Upper lobe of right lung (tissue), 1 donor: ENCODE measurements around the gene GNGT2. TPM values are rescaled to one million over a fixed set of nuclear protein-coding genes. Genes with fewer than 3 reads are reported as not detected.

Experiments used
- ATAC-seq: fragments of 200-7000 bp; cut with Tn5 transposase; one replicate; pipeline ENCODE4 v1.9.1; 2020; ENCODE audit warnings: mild to moderate bottlenecking, moderate library complexity
- DNase-seq: peaks from one replicate; pipeline ENCODE4 v3.0.0-alpha.2; 2020
- H3K27ac ChIP-seq: fragments of 200-600 bp; one replicate; pipeline ENCODE4 v1.8.0; 2022
- H3K27me3 ChIP-seq: fragments of 200-600 bp; one replicate; pipeline ENCODE4 v1.8.0; 2022; ENCODE audit warnings: mild to moderate bottlenecking
- H3K36me3 ChIP-seq: fragments of 200-600 bp; one replicate; pipeline ENCODE4 v1.8.0; 2022
- H3K4me1 ChIP-seq: fragments of 200-600 bp; one replicate; pipeline ENCODE4 v1.8.0; 2022
- H3K4me3 ChIP-seq: fragments of 200-600 bp; one replicate; pipeline ENCODE4 v1.8.0; 2022; ENCODE audit warnings: mild to moderate bottlenecking
- H3K9me3 ChIP-seq: fragments of 200-600 bp; one replicate; pipeline ENCODE4 v1.8.0; 2022
- intact Hi-C: fragments of 100-400 bp; cut with DNase I; formaldehyde crosslinking; loops from one replicate; pipeline ENCODE4 v1.11.0; 2022
- total RNA-seq: library from RNA; stranded (reverse); fragmentation: NEBNext Ultra II Directional; extraction: Animal tissue kit (Norgen Biotek cat#: 25700); gene quantifications from one replicate; pipeline ENCODE4 v1.2.1, GENCODE V29; 2021
- TF ChIP-seq, protein P1 (sequence below): fragments of 200-600 bp; IDR thresholded peaks from one replicate; pipeline ENCODE4 v1.8.0; 2022; ENCODE audit warnings: antibody characterized with exemption
- donor health status: DM: no; HTN: yes; CAD: no; lungs with severe emphysema.

The GNGT2 gene
- total RNA-seq, 1 donor from 2014 or later = 8.5 TPM

GRCh38 chr17:49242813-49243212 is 32.4 kb upstream of the GNGT2 start:
- no peaks in the 10 kb centered on the region for H3K36me3 ChIP-seq
- no peaks in the 10 kb centered on the region for H3K27me3 ChIP-seq
- DNase-seq = no peak
- intact Hi-C loops = no loop called here
- H3K9me3 ChIP-seq = no peaks in the 10 kb centered on the region
- no peak for ATAC-seq
- no peaks in the 10 kb centered on the region for H3K4me1 ChIP-seq
- H3K4me3 ChIP-seq = no peak overlapping the region
- TF ChIP-seq, protein P1, sequence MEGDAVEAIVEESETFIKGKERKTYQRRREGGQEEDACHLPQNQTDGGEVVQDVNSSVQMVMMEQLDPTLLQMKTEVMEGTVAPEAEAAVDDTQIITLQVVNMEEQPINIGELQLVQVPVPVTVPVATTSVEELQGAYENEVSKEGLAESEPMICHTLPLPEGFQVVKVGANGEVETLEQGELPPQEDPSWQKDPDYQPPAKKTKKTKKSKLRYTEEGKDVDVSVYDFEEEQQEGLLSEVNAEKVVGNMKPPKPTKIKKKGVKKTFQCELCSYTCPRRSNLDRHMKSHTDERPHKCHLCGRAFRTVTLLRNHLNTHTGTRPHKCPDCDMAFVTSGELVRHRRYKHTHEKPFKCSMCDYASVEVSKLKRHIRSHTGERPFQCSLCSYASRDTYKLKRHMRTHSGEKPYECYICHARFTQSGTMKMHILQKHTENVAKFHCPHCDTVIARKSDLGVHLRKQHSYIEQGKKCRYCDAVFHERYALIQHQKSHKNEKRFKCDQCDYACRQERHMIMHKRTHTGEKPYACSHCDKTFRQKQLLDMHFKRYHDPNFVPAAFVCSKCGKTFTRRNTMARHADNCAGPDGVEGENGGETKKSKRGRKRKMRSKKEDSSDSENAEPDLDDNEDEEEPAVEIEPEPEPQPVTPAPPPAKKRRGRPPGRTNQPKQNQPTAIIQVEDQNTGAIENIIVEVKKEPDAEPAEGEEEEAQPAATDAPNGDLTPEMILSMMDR = no peak
- no peak overlapping the region for H3K27ac ChIP-seq

GRCh38 chr17:49241692-49242397 is 31.5 kb upstream of the GNGT2 start:
- TF ChIP-seq, protein P1 = no peak
- intact Hi-C loops = no loop called here
- no peak for DNase-seq
- Histone ChIP-seq H3K4me1 (no peaks in the 10 kb centered on the region), H3K4me3 (no peak overlapping the region), H3K36me3 (no peaks in the 10 kb centered on the region), H3K27me3 (no peaks in the 10 kb centered on the region), H3K9me3 (no peaks in the 10 kb centered on the region), H3K27ac (no peak overlapping the region)
- ATAC-seq = no peak

GRCh38 chr17:49241040-49241439 is 30.7 kb upstream of the GNGT2 start:
- DNase-seq (no peak), ATAC-seq (no peak)
- intact Hi-C loops = no loop called here
- H3K27ac ChIP-seq = no peak overlapping the region
- no peak overlapping the region for H3K4me3 ChIP-seq
- TF ChIP-seq, protein P1 = no peak
- H3K4me1 ChIP-seq = no peaks in the 10 kb centered on the region
- H3K27me3 ChIP-seq = no peaks in the 10 kb centered on the region
- no peaks in the 10 kb centered on the region for H3K36me3 ChIP-seq
- H3K9me3 ChIP-seq = no peaks in the 10 kb centered on the region

GRCh38 chr17:49240619-49241018 is 30.2 kb upstream of the GNGT2 start:
- no peak for ATAC-seq
- TF ChIP-seq, protein P1 = no peak
- no peaks in the 10 kb centered on the region for H3K4me1 ChIP-seq
- no peaks in the 10 kb centered on the region for H3K36me3 ChIP-seq
- H3K9me3 ChIP-seq = no peaks in the 10 kb centered on the region
- H3K27ac ChIP-seq = no peak overlapping the region
- DNase-seq = no peak
- H3K4me3 ChIP-seq = no peak overlapping the region
- no peaks in the 10 kb centered on the region for H3K27me3 ChIP-seq
- intact Hi-C loops = no loop called here

- no peaks in the 10 kb centered on the region for H3K36me3 ChIP-seq
- H3K4me1 ChIP-seq = no peaks in the 10 kb centered on the region
- no peaks in the 10 kb centered on the region for H3K27me3 ChIP-seq
- TF ChIP-seq, protein P1 = no peak
- ATAC-seq (no peak), DNase-seq (no peak)
- intact Hi-C loops = no loop called here
- H3K9me3 ChIP-seq = no peaks in the 10 kb centered on the region
- no peak overlapping the region for H3K4me3 ChIP-seq
- no peak overlapping the region for H3K27ac ChIP-seq
Observed at GRCh38 chr17:49239963-49240362, 29.6 kb upstream of the GNGT2 start.

- Histone ChIP-seq H3K4me1 (peaks cover 8% of the 10 kb centered on the region), H3K27ac (no peak overlapping the region), H3K36me3 (no peaks in the 10 kb centered on the region), H3K4me3 (no peak overlapping the region), H3K27me3 (no peaks in the 10 kb centered on the region), H3K9me3 (no peaks in the 10 kb centered on the region)
- ATAC-seq (no peak), DNase-seq (no peak)
- intact Hi-C loops = no loop called here
- TF ChIP-seq, protein P1 = no peak
Observed at GRCh38 chr17:49235896-49236295, 25.5 kb upstream of the GNGT2 start.
